OCI-LY1 (cell line): ENCODE data around the gene HSPA9.

Experiments
- H2AFZ ChIP-seq: fragments of 200-600 bp; sonication (generic), shearing (Covaris generic); 2 replicates; pipeline ENCODE4 v1.6.0; 2014; ENCODE audit warnings: antibody characterized with exemption, mild to moderate bottlenecking, low read length
- H3F3A ChIP-seq: fragments of 200-600 bp; sonication (generic), shearing (Covaris generic); 2 replicates; pipeline ENCODE4 v1.6.0; 2014; ENCODE audit warnings: mild to moderate bottlenecking, antibody characterized with exemption, low read length, moderate library complexity; ENCODE audit not compliant: insufficient read depth
- H3K27ac ChIP-seq: fragments of 200-600 bp; sonication (generic); 2 replicates; pipeline ENCODE4 v1.5.1; 2014; ENCODE audit warnings: low read length, mixed run types, mild to moderate bottlenecking, low read depth; ENCODE audit not compliant: poor library complexity, severe bottlenecking
- H3K27me3 ChIP-seq: fragments of 200-600 bp; sonication (generic); 2 replicates; pipeline ENCODE4 v1.6.0; 2014; ENCODE audit warnings: antibody characterized with exemption, mild to moderate bottlenecking, low read length, moderate library complexity; ENCODE audit not compliant: insufficient read depth
- H3K36me3 ChIP-seq: fragments of 200-600 bp; sonication (generic); 2 replicates; pipeline ENCODE4 v1.6.1; 2014; ENCODE audit warnings: mild to moderate bottlenecking, antibody characterized with exemption, low read length, moderate library complexity, mixed read lengths; ENCODE audit not compliant: insufficient read depth
- H3K4me1 ChIP-seq: fragments of 200-600 bp; sonication (generic); 2 replicates; pipeline ENCODE4 v1.5.1; 2014; ENCODE audit warnings: mild to moderate bottlenecking, low read length, moderate library complexity; ENCODE audit not compliant: insufficient read depth, severe bottlenecking
- H3K4me2 ChIP-seq: fragments of 200-600 bp; sonication (generic), shearing (Covaris generic); 2 replicates; pipeline ENCODE4 v1.6.1; 2014; ENCODE audit warnings: low read length
- H3K4me3 ChIP-seq: fragments of 200-600 bp; sonication (generic); 2 replicates; pipeline ENCODE4 v1.5.1; 2014; ENCODE audit warnings: low read length, low read depth, mild to moderate bottlenecking, mixed read lengths; ENCODE audit not compliant: poor library complexity, severe bottlenecking
- H3K79me2 ChIP-seq: fragments of 200-600 bp; shearing (Covaris generic); 2 replicates; pipeline ENCODE4 v1.6.1; 2016; ENCODE audit warnings: mixed run types, low read length, mixed read lengths; ENCODE audit not compliant: insufficient read depth
- H3K9ac ChIP-seq: fragments of 200-600 bp; sonication (generic), shearing (Covaris generic); 2 replicates; pipeline ENCODE4 v1.6.1; 2014; ENCODE audit warnings: mild to moderate bottlenecking, low read length, mixed read lengths
- H3K9me2 ChIP-seq: fragments of 200-600 bp; sonication (generic), shearing (Covaris generic); 2 replicates; pipeline ENCODE4 v1.6.1; 2014; ENCODE audit warnings: low read depth, mild to moderate bottlenecking, low read length, mixed read lengths
- H3K9me3 ChIP-seq: fragments of 200-600 bp; shearing (Covaris generic); 2 replicates; pipeline ENCODE4 v1.6.1; 2014; ENCODE audit warnings: low read length, mixed read lengths
- H4K20me1 ChIP-seq: fragments of 200-600 bp; sonication (generic), shearing (Covaris generic); 2 replicates; pipeline ENCODE4 v1.6.0; 2016; ENCODE audit warnings: mild to moderate bottlenecking, low read length; ENCODE audit not compliant: insufficient read depth
- CTCF ChIP-seq: fragments of 200-600 bp; sonication (generic), shearing (Covaris generic); IDR thresholded peaks from 2 replicates; pipeline ENCODE4 v1.5.1; 2017; ENCODE audit warnings: mild to moderate bottlenecking, antibody characterized with exemption, low read length, moderate library complexity, mixed read lengths
- EZH2 ChIP-seq: fragments of 200-600 bp; sonication (generic), shearing (Covaris generic); IDR thresholded peaks from 2 replicates; pipeline ENCODE4 v1.8.0; 2017; ENCODE audit warnings: borderline replicate concordance, mixed run types, mild to moderate bottlenecking, antibody characterized with exemption, low read length, moderate library complexity, mixed read lengths

HSPA9 gene

GRCh38 chr5:138620663-138621224 is 45.5 kb upstream of the HSPA9 start:
- TF ChIP-seq EZH2 = no peak
- TF ChIP-seq CTCF = no peak
- Histone ChIP-seq H3F3A (no peaks in the 10 kb centered on the region), H3K9me2 (no peaks in the 10 kb centered on the region), H3K36me3 (no peaks in the 10 kb centered on the region), H3K4me2 (no peak overlapping the region), H4K20me1 (no peaks in the 10 kb centered on the region), H2AFZ (no peak overlapping the region), H3K4me1 (no peaks in the 10 kb centered on the region), H3K27me3 (0 out of 2 replicates have a peak, but pooled peaks cover 9% of the 10 kb centered on the region), H3K9ac (no peak overlapping the region), H3K9me3 (no peaks in the 10 kb centered on the region), H3K79me2 (no peaks in the 10 kb centered on the region), H3K27ac (no peak overlapping the region), H3K4me3 (no peak overlapping the region)

GRCh38 chr5:138616508-138616907 is 41.3 kb upstream of the HSPA9 start:
- TF ChIP-seq CTCF (no peak), EZH2 (no peak)
- Histone ChIP-seq H3K27ac (no peak overlapping the region), H3F3A (no peaks in the 10 kb centered on the region), H3K79me2 (no peaks in the 10 kb centered on the region), H3K4me3 (no peak overlapping the region), H3K9me2 (no peaks in the 10 kb centered on the region), H2AFZ (no peak overlapping the region), H3K9me3 (no peaks in the 10 kb centered on the region), H3K4me1 (no peaks in the 10 kb centered on the region), H3K27me3 (0 out of 2 replicates have a peak, but pooled peaks cover 4% of the 10 kb centered on the region), H3K9ac (no peak overlapping the region), H3K36me3 (no peaks in the 10 kb centered on the region), H3K4me2 (no peak overlapping the region), H4K20me1 (no peaks in the 10 kb centered on the region)

- no peaks in the 10 kb centered on the region for H4K20me1 ChIP-seq
- H3K4me3 ChIP-seq = no peak overlapping the region
- no peaks in the 10 kb centered on the region for H3K36me3 ChIP-seq
- no peaks in the 10 kb centered on the region for H3K79me2 ChIP-seq
- no peaks in the 10 kb centered on the region for H3K4me1 ChIP-seq
- H3K4me2 ChIP-seq = no peak overlapping the region
- no peak overlapping the region for H3K9ac ChIP-seq
- H3K27me3 ChIP-seq = no peaks in the 10 kb centered on the region
- H3F3A ChIP-seq = no peaks in the 10 kb centered on the region
- no peaks in the 10 kb centered on the region for H3K9me2 ChIP-seq
- no peak overlapping the region for H2AFZ ChIP-seq
- no peaks in the 10 kb centered on the region for H3K9me3 ChIP-seq
- no peak overlapping the region for H3K27ac ChIP-seq
- TF ChIP-seq CTCF = no peak
- TF ChIP-seq EZH2 = no peak
These were observed 40.3 kb upstream of the HSPA9 start for GRCh38 chr5:138615461-138615860.
